ENCODE data around the gene ADD1. TPM values are rescaled to one million over a fixed set of nuclear protein-coding genes. Genes with fewer than 3 reads are reported as not detected.

Gene ADD1
- total RNA-seq, 4 donors from 2014 or later = 270 to 449 (median 327) TPM

DNA sequence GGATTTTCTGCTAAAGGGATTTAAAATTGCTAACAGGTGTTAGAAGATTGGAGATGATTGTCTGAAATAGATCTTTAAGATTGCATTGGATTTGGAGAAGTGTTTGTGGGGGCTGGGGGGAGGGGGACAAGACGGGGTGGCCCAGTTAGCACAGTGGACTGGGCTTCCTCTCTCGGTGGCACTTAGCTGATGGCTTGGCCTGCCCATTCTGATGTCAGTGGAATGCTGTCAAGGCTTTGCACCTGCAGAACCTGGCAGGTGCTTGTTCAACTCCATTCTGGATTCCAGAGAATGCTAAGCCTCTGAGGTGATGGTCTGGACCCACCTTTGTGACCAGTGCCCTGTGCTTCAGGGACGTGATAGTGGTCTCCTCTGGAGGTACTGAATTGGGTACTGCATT lies 43.7 kb downstream of the ADD1 start:
- Histone ChIP-seq H3K4me1 (peaks cover 0 to 38% (median 5%) of the 10 kb centered on the region in 4 donors), H3K27me3 (no peaks in the 10 kb centered on the region), H3K36me3 (peaks cover 0 to 61% (median 9%) of the 10 kb centered on the region in 3 donors), H3K9me3 (no peaks in the 10 kb centered on the region), H3K4me3 (no peak overlapping the region), H3K27ac (no peak overlapping the region)
- WGBS, 2 donors = 69 to 78% methylated on average over 3 of the region's 3 CpGs
- no peak for DNase-seq (ENCODE audit: low spot score in 2 of 2)
- TF ChIP-seq CTCF (IDR thresholded peaks at IDR 0.05) = no peak
- TF ChIP-seq POLR2A (IDR thresholded peaks at IDR 0.05) = no peak
- no peak for TF ChIP-seq EP300 (IDR thresholded peaks at IDR 0.05)

GRCh38 chr4:2888886-2889285 lies 45.2 kb downstream of the ADD1 start:
- Histone ChIP-seq H3K9me3 (no peaks in the 10 kb centered on the region), H3K27ac (no peak overlapping the region), H3K4me3 (no peak overlapping the region), H3K27me3 (no peaks in the 10 kb centered on the region), H3K36me3 (peaks cover 0 to 47% (median 9%) of the 10 kb centered on the region in 3 donors), H3K4me1 (peaks cover 0 to 47% (median 9%) of the 10 kb centered on the region in 4 donors)
- DNase-seq (ENCODE audit: low spot score in 2 of 2) = no peak
- TF ChIP-seq EP300 (IDR thresholded peaks at IDR 0.05) (no peak), CTCF (IDR thresholded peaks at IDR 0.05) (no peak), POLR2A (IDR thresholded peaks at IDR 0.05) (no peak)
- 75 to 76% methylated on average over 3 of the region's 3 CpGs for WGBS, 2 donors

GRCh38 chr4:2891294-2891693 lies 47.6 kb downstream of the ADD1 start:
- TF ChIP-seq POLR2A (IDR thresholded peaks at IDR 0.05) (no peak), CTCF (IDR thresholded peaks at IDR 0.05) (no peak), EP300 (IDR thresholded peaks at IDR 0.05) (no peak)
- Histone ChIP-seq H3K27ac (peak overlapping the region in 2 of 4 donors; percentile 49 to 79), H3K4me3 (no peak overlapping the region), H3K4me1 (peaks cover 0 to 57% (median 9%) of the 10 kb centered on the region in 4 donors), H3K36me3 (peaks cover 0 to 42% (median 12%) of the 10 kb centered on the region in 3 donors), H3K27me3 (no peaks in the 10 kb centered on the region), H3K9me3 (no peaks in the 10 kb centered on the region)
- DNase-seq (ENCODE audit: low spot score in 2 of 2) = no peak
- 46% methylated on average over 5 of the region's 5 CpGs for WGBS, 2 donors

- no peak overlapping the region for H3K4me3 ChIP-seq
- H3K36me3 ChIP-seq = peaks cover 0 to 53% (median 18%) of the 10 kb centered on the region in 3 donors
- H3K27me3 ChIP-seq = no peaks in the 10 kb centered on the region
- H3K9me3 ChIP-seq = no peaks in the 10 kb centered on the region
- H3K27ac ChIP-seq = peak overlapping the region in 2 of 4 donors; percentile 6 to 54
- H3K4me1 ChIP-seq = peaks cover 0 to 53% (median 9%) of the 10 kb centered on the region in 4 donors
- 21 to 24% methylated on average over 5 of the region's 5 CpGs for WGBS, 2 donors
- no peak for DNase-seq (ENCODE audit: low spot score in 2 of 2)
- no peak for TF ChIP-seq POLR2A (IDR thresholded peaks at IDR 0.05)
- peak in 1 of 2 donors; percentile 48 for TF ChIP-seq EP300 (IDR thresholded peaks at IDR 0.05)
Observed at GRCh38 chr4:2893772-2894171, 50.1 kb downstream of the ADD1 start.

- Histone ChIP-seq H3K27ac (no peak overlapping the region), H3K4me1 (peaks cover 0 to 21% (median 4%) of the 10 kb centered on the region in 4 donors), H3K36me3 (peaks cover 8 to 84% (median 32%) of the 10 kb centered on the region in 3 donors), H3K4me3 (no peak overlapping the region), H3K27me3 (no peaks in the 10 kb centered on the region), H3K9me3 (no peaks in the 10 kb centered on the region)
- DNase-seq (ENCODE audit: low spot score in 2 of 2) = no peak
- TF ChIP-seq EP300 (IDR thresholded peaks at IDR 0.05) (no peak), POLR2A (IDR thresholded peaks at IDR 0.05) (no peak), CTCF (IDR thresholded peaks at IDR 0.05) (no peak)
- 75 to 88% methylated on average over 3 of the region's 3 CpGs for WGBS, 2 donors
Observed at GRCh38 chr4:2898001-2898400, 54.4 kb downstream of the ADD1 start.

Data from tibial nerve (tissue), 4 donors.